NCI-H1436 treated with DMSO at 0.1 percent for 48 hours (cell line): ENCODE data around the gene ANAPC16.
"Not testable (repeated sequence)": the region's sequence is repeated elsewhere in the genome, so short reads cannot be mapped to it uniquely, and the experiment has no call there.

Source experiments
- DNase-seq: peaks from one replicate; lab custom pipeline; 2025; lab: John Stamatoyannopoulos, UW

Gene ANAPC16

GRCh38 chr10:72265508-72265907, 49.7 kb downstream of the ANAPC16 start:
- no peak for DNase-seq

GRCh38 chr10:72265990-72266865, 50.4 kb downstream of the ANAPC16 start:
- DNase-seq: no peak

DNA sequence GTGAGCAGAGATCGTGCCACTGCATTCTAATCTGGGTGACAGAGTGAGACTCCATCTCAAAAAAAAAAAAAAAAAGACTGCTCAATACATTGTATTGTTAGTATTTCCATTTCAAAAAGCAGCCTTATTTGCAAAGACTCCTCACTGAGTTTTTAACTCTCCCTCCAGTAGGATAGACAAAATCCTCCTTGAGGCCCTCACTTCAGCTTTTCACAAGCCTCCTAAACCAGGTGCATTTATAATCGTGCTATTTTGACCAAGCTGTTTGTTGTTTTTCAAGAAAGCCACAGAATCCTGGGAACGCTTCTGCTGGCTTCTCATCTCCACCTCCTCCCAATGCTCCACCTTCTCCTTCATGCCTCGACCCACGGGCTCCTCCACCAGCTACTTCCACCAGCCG, 51.6 kb downstream of the ANAPC16 start:
- DNase-seq: no peak

DNA sequence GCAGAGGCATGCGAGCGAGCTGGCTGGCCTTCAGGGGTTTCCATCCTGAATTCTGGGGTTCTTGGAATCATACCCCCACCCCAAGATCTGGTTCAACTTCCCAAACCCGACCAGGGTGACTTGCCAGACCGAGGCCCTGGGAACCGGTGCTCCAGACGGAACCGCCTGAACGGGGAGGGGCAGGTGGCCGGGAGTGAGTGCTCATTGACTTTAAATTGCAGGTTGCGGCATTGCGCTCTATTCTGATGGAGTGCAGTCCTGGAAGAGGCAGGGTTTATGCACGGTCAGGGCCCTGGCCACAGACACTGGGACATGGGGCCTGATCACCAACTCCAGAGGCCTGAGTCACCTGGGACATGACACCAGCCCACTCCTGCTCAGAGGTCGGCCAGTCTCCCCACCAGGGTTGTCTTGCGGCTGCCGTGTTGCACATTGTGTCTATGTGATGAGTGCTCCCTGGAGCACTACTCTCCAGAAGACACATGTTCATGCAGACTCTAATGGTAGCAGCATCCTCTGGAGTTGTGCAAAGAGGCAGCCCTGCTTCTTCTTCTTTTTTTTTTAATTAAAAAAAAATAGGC, 52.1 kb downstream of the ANAPC16 start:
- DNase-seq: no peak

- not testable (repeated sequence) for DNase-seq
Measured at GRCh38 chr10:72268475-72269200, 52.8 kb downstream of the ANAPC16 start.

- DNase-seq: no peak
Measured at GRCh38 chr10:72270607-72271281, 54.9 kb downstream of the ANAPC16 start.

GRCh38 chr10:72272689-72273409, 57.0 kb downstream of the ANAPC16 start:
- DNase-seq: no peak

- peak; percentile 93 for DNase-seq
Measured at GRCh38 chr10:72273410-72274212, 57.8 kb downstream of the ANAPC16 start, which contains the start of gene DDIT4. Gene DDIT4 (plus strand): TSS chr10:72273924. CDS start chr10:72274217, 293 bp downstream.

DNA sequence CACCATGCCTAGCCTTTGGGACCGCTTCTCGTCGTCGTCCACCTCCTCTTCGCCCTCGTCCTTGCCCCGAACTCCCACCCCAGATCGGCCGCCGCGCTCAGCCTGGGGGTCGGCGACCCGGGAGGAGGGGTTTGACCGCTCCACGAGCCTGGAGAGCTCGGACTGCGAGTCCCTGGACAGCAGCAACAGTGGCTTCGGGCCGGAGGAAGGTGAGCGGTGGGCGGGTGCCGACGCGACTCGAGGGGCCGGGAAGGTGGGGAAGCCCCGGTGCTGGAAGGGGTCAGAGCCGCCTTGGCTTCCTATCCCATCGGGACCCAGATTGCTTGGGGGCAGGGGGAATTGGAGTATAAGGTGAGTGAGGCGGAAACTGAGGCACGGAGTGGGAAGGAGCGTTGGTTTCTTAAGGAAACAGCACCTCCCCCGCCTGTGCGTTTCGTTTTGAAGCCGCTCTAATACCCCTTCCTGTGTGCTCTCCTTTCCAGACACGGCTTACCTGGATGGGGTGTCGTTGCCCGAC, 58.5 kb downstream of the ANAPC16 start:
- no peak for DNase-seq

GRCh38 chr10:72274730-72275350, 59.0 kb downstream of the ANAPC16 start:
- DNase-seq: no peak

GRCh38 chr10:72275351-72276012, 59.7 kb downstream of the ANAPC16 start:
- no peak for DNase-seq

DNA sequence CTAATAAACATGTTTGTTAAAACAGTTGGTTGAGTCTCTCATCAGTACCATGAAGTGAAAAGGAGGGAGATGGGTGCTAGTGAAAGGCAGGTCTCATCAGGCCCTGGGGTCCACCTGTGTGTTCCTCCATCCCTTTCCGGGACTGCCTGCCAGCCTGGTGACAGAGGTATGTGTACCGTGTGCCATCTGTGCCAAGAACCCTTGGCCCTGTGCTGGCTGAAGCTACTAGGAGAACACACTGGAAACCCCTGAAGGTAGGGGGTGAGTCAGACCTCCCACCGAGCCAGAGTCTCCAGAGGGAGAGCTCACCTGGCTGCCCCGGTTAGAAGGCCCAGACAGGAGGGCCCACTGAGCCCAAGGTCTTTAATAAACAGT, 60.2 kb downstream of the ANAPC16 start:
- no peak for DNase-seq

- no peak for DNase-seq
Measured at GRCh38 chr10:72276421-72277339, 60.9 kb downstream of the ANAPC16 start.

- no peak for DNase-seq
Measured at GRCh38 chr10:72277340-72277995, 61.7 kb downstream of the ANAPC16 start.

- DNase-seq: no peak
Measured at GRCh38 chr10:72277996-72278667, 62.3 kb downstream of the ANAPC16 start.

- no peak for DNase-seq
Measured at GRCh38 chr10:72278668-72279393, 63.0 kb downstream of the ANAPC16 start.

DNA sequence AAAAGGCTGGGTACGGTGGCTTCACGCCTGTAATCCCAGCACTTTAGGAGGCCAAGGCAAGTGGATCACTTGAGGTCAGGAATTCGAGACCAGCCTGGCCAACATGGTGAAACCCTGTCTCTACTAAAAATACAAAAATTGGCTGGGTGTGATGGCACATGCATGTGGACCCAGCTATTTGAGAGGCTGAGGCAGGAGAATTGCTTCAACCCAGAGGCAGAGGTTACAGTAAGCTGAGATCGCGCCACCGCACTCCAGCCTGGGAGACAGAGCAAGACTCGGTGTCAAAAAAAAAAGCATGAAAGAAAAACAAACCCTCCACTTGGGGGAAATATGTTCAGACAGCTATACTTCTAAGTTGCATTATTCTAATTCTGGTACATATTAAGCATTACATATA, 63.8 kb downstream of the ANAPC16 start:
- not testable (repeated sequence) for DNase-seq
